ENCODE measurements around the gene DGKI. TPM values are rescaled to one million over a fixed set of nuclear protein-coding genes. Genes with fewer than 3 reads are reported as not detected.

The DGKI gene
- total and polyA plus RNA-seq, 8 donors = under 0.01 to 5.1 (median 0.20) TPM; not detected in 3

DNA sequence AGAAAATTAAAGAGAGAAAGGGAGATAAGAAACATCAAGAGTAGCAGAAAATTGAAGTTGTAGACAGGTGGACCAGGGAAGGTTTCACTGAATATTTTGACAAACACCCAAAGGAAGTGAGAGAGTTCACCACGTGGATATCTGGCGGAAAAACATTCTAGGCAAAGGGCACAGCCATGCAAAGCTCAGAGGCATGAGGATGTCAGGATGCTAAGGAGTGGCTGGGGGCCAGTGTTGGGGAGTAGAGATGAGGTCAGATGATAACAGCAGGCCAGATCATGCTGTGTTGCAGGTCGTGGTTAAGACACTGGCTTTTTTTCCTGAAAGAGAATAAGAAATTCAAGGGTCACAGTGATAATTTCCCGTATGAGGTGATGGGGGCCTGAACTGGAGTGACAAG is 181.9 kb downstream of the DGKI start:
- intact Hi-C loops (cut with DNase I; ENCODE audit: low total_unique reads) = no loop called here
- no peaks in the 10 kb centered on the region for H3K36me3 ChIP-seq
- no peak overlapping the region for H3K27ac ChIP-seq
- no peak for DNase-seq
- WGBS, 5 donors = 27 to 47% (median 31%) methylated on average over 4 of the region's 4 CpGs
- H3K4me1 ChIP-seq = no peaks in the 10 kb centered on the region
- H3K27me3 ChIP-seq = peaks cover 0 to 24% (median 0%) of the 10 kb centered on the region in 3 donors
- no peaks in the 10 kb centered on the region for H3K9me3 ChIP-seq
- no peak overlapping the region for H3K4me3 ChIP-seq
- TF ChIP-seq, protein P1, sequence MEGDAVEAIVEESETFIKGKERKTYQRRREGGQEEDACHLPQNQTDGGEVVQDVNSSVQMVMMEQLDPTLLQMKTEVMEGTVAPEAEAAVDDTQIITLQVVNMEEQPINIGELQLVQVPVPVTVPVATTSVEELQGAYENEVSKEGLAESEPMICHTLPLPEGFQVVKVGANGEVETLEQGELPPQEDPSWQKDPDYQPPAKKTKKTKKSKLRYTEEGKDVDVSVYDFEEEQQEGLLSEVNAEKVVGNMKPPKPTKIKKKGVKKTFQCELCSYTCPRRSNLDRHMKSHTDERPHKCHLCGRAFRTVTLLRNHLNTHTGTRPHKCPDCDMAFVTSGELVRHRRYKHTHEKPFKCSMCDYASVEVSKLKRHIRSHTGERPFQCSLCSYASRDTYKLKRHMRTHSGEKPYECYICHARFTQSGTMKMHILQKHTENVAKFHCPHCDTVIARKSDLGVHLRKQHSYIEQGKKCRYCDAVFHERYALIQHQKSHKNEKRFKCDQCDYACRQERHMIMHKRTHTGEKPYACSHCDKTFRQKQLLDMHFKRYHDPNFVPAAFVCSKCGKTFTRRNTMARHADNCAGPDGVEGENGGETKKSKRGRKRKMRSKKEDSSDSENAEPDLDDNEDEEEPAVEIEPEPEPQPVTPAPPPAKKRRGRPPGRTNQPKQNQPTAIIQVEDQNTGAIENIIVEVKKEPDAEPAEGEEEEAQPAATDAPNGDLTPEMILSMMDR (IDR thresholded peaks at IDR 0.05) = no peak
- TF ChIP-seq POLR2AphosphoS5 (IDR thresholded peaks at IDR 0.05) = no peak
- no peak for TF ChIP-seq EP300 (IDR thresholded peaks at IDR 0.05)
- no peak for TF ChIP-seq POLR2A (IDR thresholded peaks at IDR 0.05)

DNA sequence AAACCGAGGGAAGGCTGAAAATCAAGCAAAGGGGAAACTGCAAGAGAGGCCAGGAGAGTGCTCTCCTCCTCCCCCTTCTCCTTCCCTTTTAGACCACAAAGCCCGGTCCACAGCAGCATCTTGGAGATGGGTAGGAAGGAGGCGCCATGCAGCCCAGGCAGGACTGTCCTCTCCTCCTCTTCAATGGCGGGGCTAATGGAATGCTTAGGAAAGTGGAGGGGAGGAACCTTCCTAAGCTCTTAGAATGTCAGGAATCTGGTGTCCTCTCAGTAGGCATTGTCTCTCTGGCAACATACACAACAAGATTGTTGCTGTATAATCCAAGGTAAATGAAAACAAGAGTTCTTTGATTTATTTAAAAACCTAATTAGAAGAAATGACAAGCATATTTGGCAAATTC is 185.1 kb downstream of the DGKI start:
- no peak for DNase-seq
- peaks cover 0 to 3% (median 0%) of the 10 kb centered on the region in 4 donors for H3K4me1 ChIP-seq
- intact Hi-C loops (cut with DNase I; ENCODE audit: low total_unique reads) = no loop called here
- 71 to 91% (median 81%) methylated on average over 4 of the region's 4 CpGs for WGBS, 5 donors
- no peak overlapping the region for H3K4me3 ChIP-seq
- H3K27ac ChIP-seq = no peak overlapping the region
- TF ChIP-seq POLR2A (IDR thresholded peaks at IDR 0.05) (no peak), POLR2AphosphoS5 (IDR thresholded peaks at IDR 0.05) (no peak), EP300 (IDR thresholded peaks at IDR 0.05) (no peak)
- TF ChIP-seq, protein P1 (IDR thresholded peaks at IDR 0.05) = no peak
- no peaks in the 10 kb centered on the region for H3K36me3 ChIP-seq
- H3K9me3 ChIP-seq = no peaks in the 10 kb centered on the region
- H3K27me3 ChIP-seq = peaks cover 0 to 19% (median 0%) of the 10 kb centered on the region in 3 donors

DNA sequence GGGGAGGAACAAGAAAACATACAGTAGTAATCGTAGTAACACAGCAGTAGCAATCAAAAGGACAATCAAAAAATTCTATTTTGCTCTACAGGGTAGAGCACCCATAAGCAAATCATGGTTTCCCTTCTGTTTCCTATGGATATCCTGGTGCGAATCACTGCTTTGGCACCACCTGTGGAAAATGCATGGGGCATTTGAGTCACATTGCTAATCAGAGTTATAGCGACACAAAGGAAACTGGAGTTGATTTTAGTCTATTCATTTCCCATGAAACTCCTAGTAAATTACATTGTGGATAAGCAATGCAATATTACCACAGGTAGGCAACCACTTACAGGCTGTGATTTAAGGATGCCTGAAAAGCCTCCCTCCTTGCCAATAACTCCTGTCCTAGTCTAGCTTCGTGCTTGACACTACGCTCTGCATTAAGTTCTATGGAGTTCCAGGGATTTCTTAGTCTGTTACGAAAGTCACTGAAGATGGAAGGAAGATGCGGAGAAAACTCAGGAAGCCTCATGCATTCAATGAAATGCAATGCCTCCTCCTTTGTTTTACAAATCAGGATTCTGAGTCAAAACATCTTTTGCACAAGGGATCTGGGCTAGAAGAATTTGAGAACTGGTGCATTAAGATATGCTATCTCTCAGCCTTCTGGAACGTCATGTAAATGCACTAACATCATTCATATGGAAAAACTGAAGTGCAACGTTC is 188.4 kb downstream of the DGKI start:
- Histone ChIP-seq H3K4me1 (peaks cover 0 to 10% (median 0%) of the 10 kb centered on the region in 4 donors), H3K4me3 (no peak overlapping the region), H3K27ac (no peak overlapping the region), H3K27me3 (peaks cover 0 to 13% (median 0%) of the 10 kb centered on the region in 3 donors), H3K9me3 (no peaks in the 10 kb centered on the region), H3K36me3 (no peaks in the 10 kb centered on the region)
- TF ChIP-seq POLR2A (IDR thresholded peaks at IDR 0.05) = no peak
- no peak for TF ChIP-seq POLR2AphosphoS5 (IDR thresholded peaks at IDR 0.05)
- TF ChIP-seq, protein P1 (IDR thresholded peaks at IDR 0.05) = no peak
- no peak for TF ChIP-seq EP300 (IDR thresholded peaks at IDR 0.05)
- intact Hi-C loops (cut with DNase I; ENCODE audit: low total_unique reads) = loop anchor here (10.0 kb wide), 1 partner anchor 236 kb away; no protein-coding TSS in a partner anchor
- WGBS, 5 donors = 71 to 79% (median 76%) methylated on average over 9 of the region's 9 CpGs
- DNase-seq = peak in 1 of 2 donors; percentile 33

DNA sequence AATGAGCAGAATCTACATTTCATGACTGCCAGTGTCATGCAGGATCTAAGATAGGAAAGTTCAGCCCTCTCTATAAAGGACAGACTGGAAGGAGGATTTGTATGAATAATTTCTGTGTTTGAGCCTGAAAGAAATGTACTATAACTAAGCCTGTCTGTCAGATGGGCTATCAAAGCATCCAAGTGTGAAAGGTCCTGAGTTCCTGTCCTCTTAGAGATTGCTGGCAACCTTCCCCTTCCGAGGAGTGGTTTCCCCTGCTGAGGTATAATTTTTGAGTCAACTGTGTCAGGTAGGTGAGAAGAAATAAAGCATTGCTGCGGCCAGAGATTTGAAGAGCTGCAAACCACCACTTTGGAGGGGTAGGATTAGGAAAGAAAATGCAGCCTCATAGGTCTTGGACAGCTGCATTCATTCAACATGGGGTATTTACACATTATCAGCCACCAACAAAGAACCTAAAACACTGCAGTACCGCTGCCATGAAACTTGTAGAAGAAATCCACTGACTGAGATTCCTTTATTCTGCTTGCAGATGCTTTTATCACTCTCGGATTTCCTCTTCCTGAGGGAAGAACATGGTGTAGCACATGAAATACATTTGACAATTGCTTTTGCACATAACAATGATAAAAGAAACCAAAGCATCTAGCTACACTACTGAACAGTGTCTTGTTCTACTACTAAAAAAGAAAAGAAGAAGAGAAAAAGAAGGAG is 189.1 kb downstream of the DGKI start:
- Histone ChIP-seq H3K4me3 (no peak overlapping the region), H3K9me3 (no peaks in the 10 kb centered on the region), H3K4me1 (peaks cover 0 to 10% (median 0%) of the 10 kb centered on the region in 4 donors), H3K27me3 (peaks cover 0 to 10% (median 0%) of the 10 kb centered on the region in 3 donors), H3K36me3 (no peaks in the 10 kb centered on the region), H3K27ac (no peak overlapping the region)
- DNase-seq = no peak
- intact Hi-C loops (cut with DNase I; ENCODE audit: low total_unique reads) = loop anchor here (10.0 kb wide), 1 partner anchor 237 kb away; no protein-coding TSS in a partner anchor
- WGBS, 5 donors = 68 to 76% (median 69%) methylated on average over 4 of the region's 4 CpGs
- TF ChIP-seq, protein P1 (IDR thresholded peaks at IDR 0.05) = no peak
- TF ChIP-seq POLR2A (IDR thresholded peaks at IDR 0.05) = no peak
- no peak for TF ChIP-seq POLR2AphosphoS5 (IDR thresholded peaks at IDR 0.05)
- TF ChIP-seq EP300 (IDR thresholded peaks at IDR 0.05) = no peak

Data from stomach (tissue), 9 donors.